ENCODE data around the gene AP3S1.
A peak's percentile ranks its signal among the peaks of the same experiment; 100 is the strongest.
"Not testable (repeated sequence)": the region's sequence is repeated elsewhere in the genome, so short reads cannot be mapped to it uniquely, and the experiment has no call there.

AP3S1 gene

DNA sequence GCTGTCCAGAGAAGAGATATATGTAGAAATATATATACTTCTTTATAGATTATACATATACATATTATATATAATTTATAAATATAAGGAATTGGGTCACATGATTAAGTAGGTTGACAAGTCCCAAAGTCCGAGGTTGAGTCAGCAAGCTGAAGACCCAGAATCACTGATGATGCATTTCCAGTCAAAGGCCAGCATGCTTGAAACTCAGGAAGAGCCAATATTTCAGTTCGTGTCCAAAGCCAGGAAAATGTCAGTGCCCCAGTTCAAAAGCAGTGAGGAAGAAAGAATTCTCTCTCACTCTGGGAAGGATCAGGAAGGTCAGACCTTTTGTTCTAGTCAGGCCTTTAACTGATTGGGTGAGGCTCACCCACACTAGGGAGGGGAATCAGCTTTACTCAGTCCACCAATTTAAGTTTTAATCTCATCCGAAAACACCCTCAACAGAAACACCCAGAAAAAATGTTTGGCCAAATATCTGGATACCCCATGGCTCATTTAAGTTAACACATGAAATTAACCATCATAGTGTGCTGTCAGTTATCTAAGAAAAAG, 78.5 kb downstream of the AP3S1 start:
- no peak overlapping the region for H3K9ac ChIP-seq (ENCODE audit: low read length)
- H3K4me1 ChIP-seq (ENCODE audit: control insufficient read depth, insufficient read depth, low read length): peaks cover 7% of the 10 kb centered on the region
- DNase-seq (ENCODE audit: low read depth): no peak
- no peaks in the 10 kb centered on the region for H3K27me3 ChIP-seq (replicated peaks; ENCODE audit: control insufficient read depth, insufficient read depth, low read length)
- H3K9me3 ChIP-seq (ENCODE audit: control insufficient read depth, low read length): no peaks in the 10 kb centered on the region
- no peak overlapping the region for H3K4me3 ChIP-seq (ENCODE audit: low read length)
- no peaks in the 10 kb centered on the region for H3K36me3 ChIP-seq (ENCODE audit: control insufficient read depth, insufficient read depth, low read length, severe bottlenecking)

- DNase-seq (ENCODE audit: low read depth); H3K27me3 ChIP-seq (replicated peaks; ENCODE audit: control insufficient read depth, insufficient read depth, low read length); H3K36me3 ChIP-seq (ENCODE audit: control insufficient read depth, insufficient read depth, low read length, severe bottlenecking); H3K4me3 ChIP-seq (ENCODE audit: low read length); H3K9me3 ChIP-seq (ENCODE audit: control insufficient read depth, low read length); H3K4me1 ChIP-seq (ENCODE audit: control insufficient read depth, insufficient read depth, low read length); H3K9ac ChIP-seq (ENCODE audit: low read length): not testable (repeated sequence)
Measured at GRCh38 chr5:115928578-115929407, 87.1 kb downstream of the AP3S1 start.

DNA sequence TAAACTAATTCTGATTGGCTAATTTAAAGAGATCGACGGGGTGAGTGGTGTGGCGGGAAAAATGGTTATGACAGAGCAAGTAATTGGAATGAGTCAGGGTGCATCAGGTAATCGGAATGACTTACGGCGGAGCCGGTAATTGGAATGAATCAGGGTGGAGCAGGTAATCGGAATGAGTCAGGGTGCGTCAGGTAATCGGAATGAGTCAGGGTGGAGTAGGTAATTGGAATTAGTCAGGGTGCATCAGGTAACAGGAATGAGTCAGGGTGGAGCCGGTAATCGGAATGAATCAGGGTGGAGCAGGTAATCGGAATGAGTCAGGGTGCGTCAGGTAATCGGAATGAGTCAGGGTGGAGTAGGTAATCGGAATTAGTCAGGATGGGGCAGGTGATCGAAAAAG, 88.4 kb downstream of the AP3S1 start:
- not testable (repeated sequence) for H3K9me3 ChIP-seq (ENCODE audit: control insufficient read depth, low read length); H3K27me3 ChIP-seq (replicated peaks; ENCODE audit: control insufficient read depth, insufficient read depth, low read length); H3K4me1 ChIP-seq (ENCODE audit: control insufficient read depth, insufficient read depth, low read length); H3K36me3 ChIP-seq (ENCODE audit: control insufficient read depth, insufficient read depth, low read length, severe bottlenecking); DNase-seq (ENCODE audit: low read depth); H3K9ac ChIP-seq (ENCODE audit: low read length); H3K4me3 ChIP-seq (ENCODE audit: low read length)

DNA sequence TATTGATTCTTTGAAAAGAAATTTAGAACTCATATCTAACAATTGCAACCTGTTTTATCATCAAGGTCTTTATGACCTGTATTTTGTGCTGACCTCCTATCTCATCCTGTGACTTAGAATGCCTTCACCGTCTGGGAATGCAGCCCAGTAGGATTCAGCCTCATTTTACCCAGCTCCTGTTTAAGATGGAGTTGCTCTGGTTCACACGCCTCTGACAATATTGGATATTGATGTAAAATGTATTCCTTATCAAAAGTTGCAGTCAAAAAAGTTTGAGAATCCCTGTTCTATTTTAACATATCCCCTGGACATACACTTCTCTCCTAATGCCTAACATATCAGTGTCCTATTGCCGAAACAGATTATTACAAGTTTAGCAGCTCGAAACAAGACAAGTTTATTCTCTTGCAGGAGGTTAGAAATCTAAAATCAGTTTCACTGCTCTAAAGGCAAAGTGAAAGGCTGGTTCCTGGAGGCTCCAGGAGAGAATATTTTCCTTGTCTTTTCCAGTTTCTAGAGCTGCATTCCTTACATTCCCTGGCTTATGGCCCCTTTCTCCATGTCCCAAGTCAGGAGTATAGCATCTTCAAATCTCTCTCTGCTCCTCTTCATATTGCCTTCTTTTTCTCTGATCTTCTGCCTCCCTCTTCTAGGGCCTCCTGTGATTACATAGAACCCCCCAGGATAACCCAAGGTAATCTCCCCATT, 89.0 kb downstream of the AP3S1 start:
- H3K36me3 ChIP-seq (ENCODE audit: control insufficient read depth, insufficient read depth, low read length, severe bottlenecking): no peaks in the 10 kb centered on the region

GRCh38 chr5:115932991-115933390, 91.3 kb downstream of the AP3S1 start:
- no peak for DNase-seq (ENCODE audit: low read depth)

More for the DNA sequence above, 89.0 kb downstream of the AP3S1 start:
- Histone ChIP-seq H3K27me3 (replicated peaks; ENCODE audit: control insufficient read depth, insufficient read depth, low read length) (no peaks in the 10 kb centered on the region), H3K9me3 (ENCODE audit: control insufficient read depth, low read length) (no peaks in the 10 kb centered on the region), H3K4me1 (ENCODE audit: control insufficient read depth, insufficient read depth, low read length) (peaks cover 8% of the 10 kb centered on the region), H3K9ac (ENCODE audit: low read length) (no peak overlapping the region), H3K4me3 (ENCODE audit: low read length) (no peak overlapping the region)
- peak; percentile 10 for DNase-seq (ENCODE audit: low read depth)

GRCh38 chr5:115934388-115934974, 92.7 kb downstream of the AP3S1 start:
- no peak overlapping the region for H3K4me3 ChIP-seq (ENCODE audit: low read length)
- H3K4me1 ChIP-seq (ENCODE audit: control insufficient read depth, insufficient read depth, low read length): peaks cover 11% of the 10 kb centered on the region
- no peaks in the 10 kb centered on the region for H3K27me3 ChIP-seq (replicated peaks; ENCODE audit: control insufficient read depth, insufficient read depth, low read length)
- no peak overlapping the region for H3K9ac ChIP-seq (ENCODE audit: low read length)
- H3K36me3 ChIP-seq (ENCODE audit: control insufficient read depth, insufficient read depth, low read length, severe bottlenecking): no peaks in the 10 kb centered on the region
- H3K9me3 ChIP-seq (ENCODE audit: control insufficient read depth, low read length): no peaks in the 10 kb centered on the region
- DNase-seq (ENCODE audit: low read depth): no peak

More at GRCh38 chr5:115932991-115933390, 91.3 kb downstream of the AP3S1 start:
- Histone ChIP-seq H3K9me3 (ENCODE audit: control insufficient read depth, low read length) (no peaks in the 10 kb centered on the region), H3K9ac (ENCODE audit: low read length) (no peak overlapping the region), H3K27me3 (replicated peaks; ENCODE audit: control insufficient read depth, insufficient read depth, low read length) (no peaks in the 10 kb centered on the region), H3K4me3 (ENCODE audit: low read length) (no peak overlapping the region), H3K4me1 (ENCODE audit: control insufficient read depth, insufficient read depth, low read length) (peaks cover 8% of the 10 kb centered on the region), H3K36me3 (ENCODE audit: control insufficient read depth, insufficient read depth, low read length, severe bottlenecking) (no peaks in the 10 kb centered on the region)

- Histone ChIP-seq H3K9ac (ENCODE audit: low read length) (no peak overlapping the region), H3K4me1 (ENCODE audit: control insufficient read depth, insufficient read depth, low read length) (peaks cover 10% of the 10 kb centered on the region), H3K4me3 (ENCODE audit: low read length) (no peak overlapping the region), H3K9me3 (ENCODE audit: control insufficient read depth, low read length) (no peaks in the 10 kb centered on the region), H3K27me3 (replicated peaks; ENCODE audit: control insufficient read depth, insufficient read depth, low read length) (no peaks in the 10 kb centered on the region), H3K36me3 (ENCODE audit: control insufficient read depth, insufficient read depth, low read length, severe bottlenecking) (no peaks in the 10 kb centered on the region)
- DNase-seq (ENCODE audit: low read depth): no peak
Measured at GRCh38 chr5:115936031-115936430, 94.3 kb downstream of the AP3S1 start.

DNA sequence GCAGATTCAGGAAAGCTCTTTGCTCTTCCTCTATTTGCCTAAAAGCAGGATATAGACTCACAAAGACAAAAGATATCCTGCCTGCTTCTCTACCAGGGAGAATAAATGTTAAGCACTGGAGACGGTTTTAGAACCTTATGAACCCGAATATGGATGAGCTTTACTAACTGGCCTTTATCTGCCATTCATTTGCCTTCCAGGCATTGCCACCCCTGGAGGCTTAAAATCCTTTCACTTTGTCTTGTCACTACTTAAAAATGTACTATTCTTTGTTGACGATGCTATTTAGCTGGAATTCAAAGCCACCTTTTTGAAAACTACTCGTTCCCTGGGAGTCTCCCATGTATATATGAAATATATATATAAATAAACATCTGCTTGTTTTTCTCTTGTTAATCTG, 97.3 kb downstream of the AP3S1 start:
- peak; percentile 35 for DNase-seq (ENCODE audit: low read depth)
- Histone ChIP-seq H3K4me1 (ENCODE audit: control insufficient read depth, insufficient read depth, low read length) (peaks cover 11% of the 10 kb centered on the region), H3K9me3 (ENCODE audit: control insufficient read depth, low read length) (no peaks in the 10 kb centered on the region), H3K4me3 (ENCODE audit: low read length) (no peak overlapping the region), H3K27me3 (replicated peaks; ENCODE audit: control insufficient read depth, insufficient read depth, low read length) (no peaks in the 10 kb centered on the region), H3K36me3 (ENCODE audit: control insufficient read depth, insufficient read depth, low read length, severe bottlenecking) (no peaks in the 10 kb centered on the region), H3K9ac (ENCODE audit: low read length) (no peak overlapping the region)

DNA sequence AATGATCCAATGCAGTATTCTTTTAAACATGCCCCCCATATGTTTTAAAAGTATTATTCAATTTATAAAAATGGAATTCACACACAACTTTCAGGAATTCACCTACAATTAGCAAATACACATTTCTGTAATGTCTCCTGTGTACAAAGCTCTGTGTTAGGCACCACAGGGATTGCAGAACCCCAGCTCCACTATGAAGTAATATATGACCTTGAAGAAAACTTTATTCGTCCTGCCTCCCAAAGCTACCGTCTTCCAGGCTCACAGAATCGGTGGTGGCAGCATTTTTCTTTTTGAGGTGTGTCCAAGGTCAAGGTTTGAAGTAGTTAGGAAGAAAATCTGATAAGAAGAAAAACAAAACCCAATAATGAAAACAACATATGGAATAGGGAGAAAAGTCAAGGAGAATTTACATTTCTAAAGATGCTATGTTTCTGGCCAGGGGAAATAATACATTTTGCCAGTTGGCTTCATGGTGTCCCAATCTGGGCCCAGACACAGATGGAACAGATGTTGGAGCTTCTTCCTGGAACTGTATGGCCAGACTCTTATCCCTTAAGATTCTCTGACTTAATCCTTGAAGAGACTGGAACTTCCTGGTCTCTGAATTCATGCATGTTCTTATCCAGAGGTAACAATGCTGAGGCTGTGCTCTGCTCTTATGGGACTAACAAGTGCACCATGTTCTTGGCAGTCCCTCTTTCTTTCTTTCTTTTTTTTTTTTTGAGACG, 98.5 kb downstream of the AP3S1 start:
- DNase-seq (ENCODE audit: low read depth): no peak
- no peak overlapping the region for H3K4me3 ChIP-seq (ENCODE audit: low read length)
- H3K4me1 ChIP-seq (ENCODE audit: control insufficient read depth, insufficient read depth, low read length): peaks cover 11% of the 10 kb centered on the region
- no peaks in the 10 kb centered on the region for H3K9me3 ChIP-seq (ENCODE audit: control insufficient read depth, low read length)
- no peaks in the 10 kb centered on the region for H3K27me3 ChIP-seq (replicated peaks; ENCODE audit: control insufficient read depth, insufficient read depth, low read length)
- no peak overlapping the region for H3K9ac ChIP-seq (ENCODE audit: low read length)
- no peaks in the 10 kb centered on the region for H3K36me3 ChIP-seq (ENCODE audit: control insufficient read depth, insufficient read depth, low read length, severe bottlenecking)

DNA sequence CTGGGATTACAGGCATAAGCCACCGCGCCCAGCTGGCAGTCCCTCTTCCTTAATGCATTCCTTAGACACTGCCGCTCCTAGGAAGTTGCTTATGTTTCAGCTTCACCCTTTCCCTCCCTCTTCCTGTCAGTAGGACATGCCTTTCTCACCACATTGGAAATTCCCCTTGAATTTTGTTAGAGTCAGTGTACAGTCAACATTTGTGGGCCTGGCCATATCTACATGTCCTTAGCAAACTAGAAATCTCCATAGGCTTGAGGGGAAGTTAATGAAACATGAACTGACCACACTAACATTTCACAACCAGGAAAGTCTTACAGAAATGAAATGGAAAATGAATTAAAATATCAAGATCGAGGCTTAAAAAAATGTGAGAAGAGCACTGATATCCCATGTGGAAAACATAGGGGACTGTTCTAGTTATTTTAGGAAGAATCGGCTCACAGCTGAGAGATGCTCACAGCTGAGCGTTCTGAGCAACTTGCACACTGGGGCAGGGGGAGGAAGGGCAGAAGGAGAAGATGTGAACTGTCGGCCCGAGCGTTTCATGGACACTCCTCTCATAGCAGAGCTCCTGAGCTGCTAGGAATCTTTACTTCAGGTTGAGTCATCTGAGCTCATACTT, 99.4 kb downstream of the AP3S1 start:
- Histone ChIP-seq H3K9ac (ENCODE audit: low read length) (peak overlapping the region; percentile 64), H3K36me3 (ENCODE audit: control insufficient read depth, insufficient read depth, low read length, severe bottlenecking) (no peaks in the 10 kb centered on the region), H3K4me3 (ENCODE audit: low read length) (peak overlapping the region; percentile 67), H3K4me1 (ENCODE audit: control insufficient read depth, insufficient read depth, low read length) (peaks cover 13% of the 10 kb centered on the region), H3K27me3 (replicated peaks; ENCODE audit: control insufficient read depth, insufficient read depth, low read length) (no peaks in the 10 kb centered on the region), H3K9me3 (ENCODE audit: control insufficient read depth, low read length) (no peaks in the 10 kb centered on the region)
- DNase-seq (ENCODE audit: low read depth): peak; percentile 91
